Activated gamma-delta T cell treated with Interleukin-2 at 50 U/mL for 16 hours (primary cell): ENCODE data around the gene BACH2.
A peak's percentile ranks its signal among the peaks of the same experiment; 100 is the strongest.

ENCODE experiments used
- DNase-seq: peaks from one replicate; pipeline ENCODE4 v3.0.0-alpha.2; 2020

The BACH2 gene

GRCh38 chr6:89954721-89955148, 341.9 kb downstream of the BACH2 start:
- DNase-seq: no peak

- peak; percentile 63 for DNase-seq
Measured at GRCh38 chr6:89952686-89953085, 344.0 kb downstream of the BACH2 start.

GRCh38 chr6:89952105-89952671, 344.5 kb downstream of the BACH2 start:
- no peak for DNase-seq

- no peak for DNase-seq
Measured at GRCh38 chr6:89951574-89952104, 345.0 kb downstream of the BACH2 start.

GRCh38 chr6:89950879-89951391, 345.7 kb downstream of the BACH2 start:
- DNase-seq: no peak

- DNase-seq: no peak
Measured at GRCh38 chr6:89950446-89950845, 346.2 kb downstream of the BACH2 start.

- no peak for DNase-seq
Measured at GRCh38 chr6:89948876-89949275, 347.8 kb downstream of the BACH2 start.

GRCh38 chr6:89944826-89945407, 351.7 kb downstream of the BACH2 start:
- no peak for DNase-seq

GRCh38 chr6:89944181-89944755, 352.4 kb downstream of the BACH2 start:
- DNase-seq: no peak

GRCh38 chr6:89942601-89943000, 354.0 kb downstream of the BACH2 start:
- DNase-seq: no peak

GRCh38 chr6:89941763-89942497, 354.7 kb downstream of the BACH2 start:
- no peak for DNase-seq

GRCh38 chr6:89941031-89941762, 355.4 kb downstream of the BACH2 start:
- no peak for DNase-seq

- peak; percentile 64 for DNase-seq
Measured at GRCh38 chr6:89940225-89941027, 356.2 kb downstream of the BACH2 start.

GRCh38 chr6:89939144-89939543, 357.5 kb downstream of the BACH2 start:
- DNase-seq: no peak

- DNase-seq: no peak
Measured at GRCh38 chr6:89938014-89938413, 358.6 kb downstream of the BACH2 start.

- no peak for DNase-seq
Measured at GRCh38 chr6:89936177-89936576, 360.5 kb downstream of the BACH2 start.

GRCh38 chr6:89934685-89935366, 361.8 kb downstream of the BACH2 start:
- no peak for DNase-seq

GRCh38 chr6:89932245-89932802, 364.3 kb downstream of the BACH2 start:
- no peak for DNase-seq

- DNase-seq: no peak
Measured at GRCh38 chr6:89930789-89931188, 365.9 kb downstream of the BACH2 start.

GRCh38 chr6:89928604-89929003, 368.0 kb downstream of the BACH2 start:
- no peak for DNase-seq
